ENCODE results near the gene ACAD9.

ACAD9 gene

DNA sequence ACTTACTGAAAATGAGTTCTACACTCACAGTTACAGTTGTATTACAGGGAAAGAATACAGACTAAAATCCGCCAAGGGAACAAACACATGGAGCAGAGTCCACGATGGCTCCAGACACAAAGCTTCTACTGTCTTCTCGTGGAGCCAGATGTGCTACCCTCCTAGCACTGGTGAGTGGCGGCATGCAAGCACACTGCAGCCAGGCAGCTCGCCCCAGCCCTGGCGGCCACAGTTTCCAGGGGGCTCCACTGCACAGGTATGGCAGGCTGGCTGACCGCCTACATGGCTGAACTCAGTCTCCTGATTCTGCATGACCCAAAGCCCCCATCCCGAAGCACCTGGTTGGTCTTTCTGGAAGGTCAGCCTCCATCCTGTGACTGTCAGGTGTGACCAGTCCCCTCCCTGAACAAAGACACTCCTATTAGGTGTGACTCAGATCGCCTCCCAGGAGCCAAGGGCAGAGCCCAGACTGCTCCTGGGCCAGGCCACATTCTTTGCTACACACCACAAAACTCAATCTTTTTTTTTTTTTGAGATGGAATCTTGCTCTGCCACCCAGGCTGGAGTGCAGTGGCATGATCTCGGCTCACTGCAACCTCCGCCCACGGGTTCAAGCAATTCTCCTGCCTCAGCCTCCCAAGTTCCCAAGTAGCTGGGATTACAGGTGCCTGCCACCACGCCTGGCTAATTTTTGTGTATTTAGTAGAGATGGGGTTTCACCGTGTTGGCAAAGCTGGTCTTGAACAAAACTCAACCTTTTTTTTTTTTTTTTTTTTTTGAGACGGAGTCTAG, 62.9 kb downstream of the ACAD9 start:
- DNase-seq: no peak

DNA sequence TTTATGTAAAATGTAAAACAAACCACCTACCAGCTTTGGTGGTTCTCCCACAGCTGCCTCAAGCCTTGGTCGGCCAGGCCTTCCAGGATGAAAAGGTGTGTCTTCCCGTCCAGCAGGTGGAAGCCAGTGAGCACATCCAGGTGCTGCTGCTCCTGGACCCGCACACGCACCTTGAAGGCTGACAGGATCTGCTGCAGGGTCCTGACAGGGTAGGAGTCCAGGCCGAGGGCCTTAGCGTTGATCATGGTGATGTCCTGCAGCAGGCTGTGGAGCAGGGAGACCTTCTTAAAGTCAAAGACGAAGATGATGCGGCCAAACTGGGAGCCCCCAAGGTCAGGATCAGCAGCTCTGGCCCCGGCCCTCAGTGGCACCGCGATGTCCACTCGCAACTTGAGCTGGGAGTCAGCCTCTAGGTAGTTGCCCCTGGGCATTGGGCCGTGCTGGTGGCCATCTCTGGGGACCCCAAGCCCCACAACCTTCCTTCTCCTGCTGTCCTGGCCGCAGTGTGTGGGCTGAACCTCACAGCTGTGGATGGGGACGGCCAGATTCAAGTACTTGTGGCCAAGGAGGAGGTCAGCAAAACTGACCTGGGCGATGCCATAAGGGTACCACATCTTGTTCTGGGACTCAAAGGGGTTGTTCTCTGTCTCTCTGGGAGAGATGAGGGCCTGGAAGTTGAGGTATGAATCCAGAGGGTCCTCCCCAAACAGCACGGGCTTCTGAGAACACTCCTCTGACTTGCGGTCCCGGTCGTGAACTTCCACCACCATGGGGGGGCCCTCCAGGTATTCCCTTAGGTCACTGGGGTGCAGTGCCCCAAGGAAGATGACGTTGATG, 65.8 kb downstream of the ACAD9 start:
- no peak for DNase-seq

DNA sequence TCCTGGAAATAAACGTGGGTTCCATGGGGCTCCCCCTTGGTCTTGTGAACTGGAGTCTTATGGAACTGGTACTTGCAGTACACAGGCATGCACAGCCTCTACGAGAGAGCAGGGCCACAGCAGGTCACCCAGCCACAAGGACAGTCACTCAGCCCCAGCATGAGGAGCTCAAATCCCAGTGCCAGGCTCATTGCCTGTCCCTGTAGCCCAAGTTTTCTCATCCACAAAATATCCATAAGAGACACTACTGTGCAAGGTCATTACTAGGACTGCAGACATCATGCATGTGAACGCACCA, 66.4 kb downstream of the ACAD9 start:
- no peak for DNase-seq

DNA sequence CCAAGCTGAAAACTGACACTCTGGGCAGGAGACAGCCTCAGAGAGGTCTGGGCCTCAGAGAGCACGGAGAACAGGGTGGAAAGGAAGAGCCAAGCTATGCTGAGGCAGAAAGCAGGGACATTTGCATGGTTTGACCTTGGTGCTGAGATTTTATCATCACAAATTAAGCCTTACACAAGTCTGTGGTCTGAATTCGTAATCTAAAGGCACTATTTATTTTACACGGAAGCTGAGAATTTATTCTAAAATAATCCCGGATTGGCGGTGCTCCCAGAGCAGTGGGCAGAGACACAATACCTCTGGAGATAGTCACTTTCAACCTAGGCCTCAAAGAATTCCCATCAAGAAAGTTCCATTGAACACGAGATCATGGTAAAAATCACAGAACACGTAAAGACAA, 67.0 kb downstream of the ACAD9 start:
- DNase-seq: no peak

DNA sequence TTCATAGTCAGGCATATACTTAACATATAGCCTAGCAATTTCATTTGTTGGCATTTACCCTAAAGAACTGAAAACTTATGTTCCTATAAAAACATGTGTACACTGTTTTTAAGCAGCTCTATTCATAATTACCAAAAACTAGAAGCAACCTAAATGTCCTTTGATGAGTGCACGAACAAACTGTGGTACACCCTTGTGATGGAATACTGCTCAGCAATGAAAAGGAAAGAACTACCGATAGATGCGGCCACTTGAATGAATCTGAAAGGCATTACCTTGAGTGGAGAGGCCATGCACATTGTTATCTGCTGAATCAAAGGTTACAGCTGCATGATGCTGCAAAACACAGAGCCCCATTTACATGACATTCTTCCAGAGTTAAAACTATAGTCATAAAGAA, 69.7 kb downstream of the ACAD9 start:
- no peak for DNase-seq

DNA sequence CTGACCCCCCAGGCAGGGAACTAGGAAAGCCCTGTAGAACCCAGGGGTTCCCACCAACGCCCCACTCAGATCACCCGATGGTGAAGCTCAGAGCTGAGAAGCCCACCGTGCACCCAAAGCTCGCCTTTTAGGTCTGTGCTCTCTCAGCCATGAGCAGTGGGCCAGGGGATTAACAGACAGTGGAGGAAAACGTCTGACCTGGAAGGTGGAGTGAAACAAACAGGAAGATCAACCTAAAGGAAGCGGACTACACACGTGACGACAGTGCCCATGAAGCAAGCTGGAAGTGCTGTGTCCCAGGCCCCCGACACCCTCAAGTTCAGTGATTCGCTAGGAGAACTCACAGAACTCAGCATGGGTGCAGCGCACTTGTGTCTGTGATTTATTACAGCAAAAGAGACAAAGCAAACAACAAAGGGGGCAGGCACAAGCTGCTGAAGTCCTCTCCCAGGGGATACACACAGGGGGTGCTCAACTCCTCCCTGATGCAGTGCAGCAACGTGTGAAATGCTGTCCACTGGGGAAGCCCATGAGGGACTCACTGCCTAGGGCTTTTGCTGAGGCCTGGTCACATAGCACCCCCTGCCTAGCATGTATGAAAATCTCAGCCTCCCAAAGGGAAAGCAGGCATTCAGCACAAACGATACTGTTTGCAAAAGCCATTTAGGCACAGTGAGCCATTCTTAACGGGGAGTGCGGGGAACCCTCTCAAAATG, 71.0 kb downstream of the ACAD9 start:
- DNase-seq: no peak

DNA sequence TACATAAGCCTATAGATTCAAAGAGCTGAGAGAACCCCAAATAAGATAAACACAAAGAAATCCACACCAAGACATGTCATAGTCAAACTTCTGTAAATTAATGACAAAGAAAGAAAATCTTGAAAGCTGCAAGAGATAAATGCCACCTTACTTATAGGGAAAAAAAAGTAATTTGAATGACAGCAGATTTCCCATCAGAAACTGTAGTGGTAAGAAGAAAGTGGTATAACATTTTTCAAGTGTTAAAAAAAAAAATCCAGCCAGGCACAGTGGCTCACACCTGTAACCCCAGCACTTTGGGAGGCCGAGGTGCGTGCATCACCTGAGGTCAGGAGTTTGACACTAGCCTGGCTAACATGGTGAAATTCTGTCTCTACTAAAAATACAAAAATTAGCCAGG, 77.0 kb downstream of the ACAD9 start:
- no peak for DNase-seq

All from activated gamma-delta T cell treated with Interleukin-2 at 50 U/mL for 16 hours (primary cell).